Heart left ventricle (tissue), 13 donors: ENCODE data around the gene CDC37L1.

ENCODE experiments used
- POLR2A ChIP-seq, 2 donors: fragments of 450-650 bp; IDR thresholded peaks; one replicate each; pipeline ENCODE4 v1.6.1; 2017; ENCODE audit warnings: antibody characterized with exemption in 2 of 2, mild to moderate bottlenecking in 2 of 2, moderate library complexity in 2 of 2
- TF ChIP-seq, protein P1 (sequence below), 12 donors: fragments of 200-600 bp; sonication (generic) in 4 of 12; IDR thresholded peaks; one replicate each; pipeline versions ENCODE4 v1.5.0 to v1.8.0; 2018 to 2022; ENCODE audit warnings: antibody characterized with exemption in 12 of 12, mild to moderate bottlenecking in 5 of 12
- donor health status: ischemic (EF 13 %, LVEDD 7.1; RV severe dilation, severe dysfunction).
- donor health status: DM: no; HTN: yes; CAD: no.
- donor health status: DM: no; HTN: no; CAD: no.
- donor health status: ischemic (EF 25% LVEDD 6.9; RV normal size, moderate dysfunction).
- donor health status: ischemic (EF 25% LVEDD 5.7; RV mildly dilated, moderate dysfunction).
- donor health status: ischemic (EF 35%, LVEDD 5.7; RV mildly dilated, moderate dysfunction).
- donor health status: nonischemic (EF 11% LVEDD 7.7; RV severe dilation, severe dysfunction).
- donor health status: DM: yes; HTN: yes; CAD: no.
- donor health status: PGD.
- donor health status: ischemic (EF 29% LVEDD 5.4; RV normal size, mild dysfunction).
- donor health status: nonischemic (EF 23%, LVEDD 6.1; RV moderate dilation, normal function).

DNA sequence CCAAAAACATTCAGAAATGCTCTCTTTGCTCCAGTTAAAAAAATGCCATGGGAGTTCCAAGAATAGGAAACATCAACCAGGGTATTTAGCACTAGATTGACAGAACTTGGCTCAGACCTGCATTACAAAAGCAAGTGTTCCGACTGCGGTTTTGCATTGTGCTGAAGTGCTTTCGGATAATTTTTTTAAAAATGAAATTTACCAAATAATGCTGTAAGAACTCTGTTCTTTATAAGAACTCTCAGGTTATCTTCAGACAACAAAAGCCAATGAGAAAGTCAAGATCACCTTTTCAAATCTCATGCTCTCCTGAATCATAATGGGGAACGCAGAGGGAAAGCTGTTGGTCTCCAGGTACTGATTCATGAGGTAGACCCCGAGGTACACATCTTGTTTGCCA, 17.8 kb upstream of the CDC37L1 start:
- TF ChIP-seq, protein P1, sequence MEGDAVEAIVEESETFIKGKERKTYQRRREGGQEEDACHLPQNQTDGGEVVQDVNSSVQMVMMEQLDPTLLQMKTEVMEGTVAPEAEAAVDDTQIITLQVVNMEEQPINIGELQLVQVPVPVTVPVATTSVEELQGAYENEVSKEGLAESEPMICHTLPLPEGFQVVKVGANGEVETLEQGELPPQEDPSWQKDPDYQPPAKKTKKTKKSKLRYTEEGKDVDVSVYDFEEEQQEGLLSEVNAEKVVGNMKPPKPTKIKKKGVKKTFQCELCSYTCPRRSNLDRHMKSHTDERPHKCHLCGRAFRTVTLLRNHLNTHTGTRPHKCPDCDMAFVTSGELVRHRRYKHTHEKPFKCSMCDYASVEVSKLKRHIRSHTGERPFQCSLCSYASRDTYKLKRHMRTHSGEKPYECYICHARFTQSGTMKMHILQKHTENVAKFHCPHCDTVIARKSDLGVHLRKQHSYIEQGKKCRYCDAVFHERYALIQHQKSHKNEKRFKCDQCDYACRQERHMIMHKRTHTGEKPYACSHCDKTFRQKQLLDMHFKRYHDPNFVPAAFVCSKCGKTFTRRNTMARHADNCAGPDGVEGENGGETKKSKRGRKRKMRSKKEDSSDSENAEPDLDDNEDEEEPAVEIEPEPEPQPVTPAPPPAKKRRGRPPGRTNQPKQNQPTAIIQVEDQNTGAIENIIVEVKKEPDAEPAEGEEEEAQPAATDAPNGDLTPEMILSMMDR (IDR thresholded peaks at IDR 0.05) = no peak
- TF ChIP-seq POLR2A (IDR thresholded peaks at IDR 0.05) = no peak
